Measurements from ENCODE around the gene CHST3. TPM values are rescaled to one million over a fixed set of nuclear protein-coding genes. Genes with fewer than 3 reads are reported as not detected.

The CHST3 gene
- total RNA-seq, 2 donors from 2014 or later = 12.9 to 40.8 TPM

DNA sequence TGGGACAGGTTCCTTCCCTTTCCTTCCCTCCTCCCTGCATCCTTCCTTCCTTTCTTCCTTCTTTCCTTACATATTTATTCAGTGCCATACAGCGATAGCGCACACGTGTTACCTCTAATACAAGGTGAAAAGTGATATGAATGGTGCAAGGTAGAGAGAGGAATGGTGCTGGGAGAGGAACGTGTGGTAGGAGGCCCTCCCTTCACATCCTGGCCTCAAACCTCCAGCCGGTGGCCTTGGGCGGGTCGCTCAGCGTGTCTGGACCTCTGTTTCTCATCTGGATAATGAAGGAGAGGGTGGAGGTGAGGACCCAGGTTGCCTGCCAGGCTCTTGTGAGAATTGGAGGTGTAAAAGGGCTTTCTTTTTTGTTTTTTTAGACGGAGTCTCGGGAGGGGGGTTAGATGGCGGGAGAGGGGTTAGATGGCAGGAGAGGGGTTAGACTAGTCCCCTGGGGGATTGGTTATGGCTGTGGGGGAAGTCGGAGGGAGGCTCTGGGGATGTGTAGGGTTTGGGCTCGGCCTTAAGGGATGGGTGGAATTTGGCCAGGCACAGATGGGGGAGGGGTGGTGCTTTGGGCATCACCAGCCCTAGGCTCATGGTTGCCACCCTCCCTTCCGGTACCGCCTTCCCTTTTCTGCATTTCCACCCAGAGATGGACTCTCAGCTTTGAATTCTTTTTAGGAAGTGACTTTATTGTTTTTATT lies 14.9 kb downstream of the CHST3 start:
- Histone ChIP-seq H3K27me3 (ENCODE audit: control insufficient read depth, insufficient read depth, low read length, poor library complexity, severe bottlenecking) (no peaks in the 10 kb centered on the region), H3K9me3 (ENCODE audit: control insufficient read depth, low read length) (no peaks in the 10 kb centered on the region), H3K4me1 (ENCODE audit: control insufficient read depth, insufficient read depth, low read length) (peaks cover 2% of the 10 kb centered on the region), H3K36me3 (ENCODE audit: control insufficient read depth, insufficient read depth, low read length) (no peaks in the 10 kb centered on the region), H3K4me3 (ENCODE audit: low read length) (no peak overlapping the region), H3K9ac (ENCODE audit: extremely low read depth, low read length, poor library complexity, severe bottlenecking) (no peak overlapping the region), H3K27ac (ENCODE audit: low read depth, low read length) (no peak overlapping the region)
- 88 to 91% methylated on average over 6 to 15 of the region's 15 CpGs for whole genome bisulfite sequencing, 2 experiments (ENCODE audit: insufficient coverage in 1 of 2, insufficient read length in 1 of 2)
- Mint-ChIP-seq H3K36me3 (ENCODE audit: low read depth) (peaks cover 2% of the 10 kb centered on the region), H3K4me1 (peaks cover 15% of the 10 kb centered on the region), H3K27me3 (ENCODE audit: insufficient read depth) (no peaks in the 10 kb centered on the region), H3K27ac (no peak overlapping the region), H3K4me3 (no peak overlapping the region), H3K9me3 (no peaks in the 10 kb centered on the region)
- TF ChIP-seq, protein P1, sequence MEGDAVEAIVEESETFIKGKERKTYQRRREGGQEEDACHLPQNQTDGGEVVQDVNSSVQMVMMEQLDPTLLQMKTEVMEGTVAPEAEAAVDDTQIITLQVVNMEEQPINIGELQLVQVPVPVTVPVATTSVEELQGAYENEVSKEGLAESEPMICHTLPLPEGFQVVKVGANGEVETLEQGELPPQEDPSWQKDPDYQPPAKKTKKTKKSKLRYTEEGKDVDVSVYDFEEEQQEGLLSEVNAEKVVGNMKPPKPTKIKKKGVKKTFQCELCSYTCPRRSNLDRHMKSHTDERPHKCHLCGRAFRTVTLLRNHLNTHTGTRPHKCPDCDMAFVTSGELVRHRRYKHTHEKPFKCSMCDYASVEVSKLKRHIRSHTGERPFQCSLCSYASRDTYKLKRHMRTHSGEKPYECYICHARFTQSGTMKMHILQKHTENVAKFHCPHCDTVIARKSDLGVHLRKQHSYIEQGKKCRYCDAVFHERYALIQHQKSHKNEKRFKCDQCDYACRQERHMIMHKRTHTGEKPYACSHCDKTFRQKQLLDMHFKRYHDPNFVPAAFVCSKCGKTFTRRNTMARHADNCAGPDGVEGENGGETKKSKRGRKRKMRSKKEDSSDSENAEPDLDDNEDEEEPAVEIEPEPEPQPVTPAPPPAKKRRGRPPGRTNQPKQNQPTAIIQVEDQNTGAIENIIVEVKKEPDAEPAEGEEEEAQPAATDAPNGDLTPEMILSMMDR (conservative IDR thresholded peaks at IDR 0.05) = no peak
- DNase-seq = no peak

DNA sequence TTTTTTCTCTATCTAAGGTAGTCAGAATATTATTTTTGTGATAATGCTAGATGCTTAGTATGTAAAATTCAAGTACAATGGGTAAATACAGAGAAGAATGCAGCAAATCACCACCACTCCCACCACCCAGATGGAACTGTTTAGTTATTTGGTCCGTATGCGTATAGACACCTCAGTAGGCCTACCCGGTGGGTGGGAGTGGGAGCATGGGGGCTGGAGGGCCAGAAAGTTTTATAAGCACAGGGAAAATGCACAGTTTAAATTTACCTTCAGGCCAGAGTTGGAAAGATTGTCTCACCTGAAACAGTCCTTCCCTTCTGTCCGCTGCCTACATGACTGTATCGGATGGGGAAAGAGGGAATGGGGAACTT lies 15.5 kb downstream of the CHST3 start:
- no peak overlapping the region for H3K4me3 Mint-ChIP-seq
- no peak overlapping the region for H3K4me3 ChIP-seq (ENCODE audit: low read length)
- H3K27me3 Mint-ChIP-seq (ENCODE audit: insufficient read depth) = no peaks in the 10 kb centered on the region
- H3K27me3 ChIP-seq (ENCODE audit: control insufficient read depth, insufficient read depth, low read length, poor library complexity, severe bottlenecking) = no peaks in the 10 kb centered on the region
- no peaks in the 10 kb centered on the region for H3K9me3 ChIP-seq (ENCODE audit: control insufficient read depth, low read length)
- H3K36me3 ChIP-seq (ENCODE audit: control insufficient read depth, insufficient read depth, low read length) = no peaks in the 10 kb centered on the region
- peaks cover 15% of the 10 kb centered on the region for H3K4me1 Mint-ChIP-seq
- peaks cover 2% of the 10 kb centered on the region for H3K4me1 ChIP-seq (ENCODE audit: control insufficient read depth, insufficient read depth, low read length)
- WGBS, 2 experiments (ENCODE audit: insufficient coverage in 1 of 2, insufficient read length in 1 of 2) = 95% methylated on average over 2 to 5 of the region's 5 CpGs
- no peak overlapping the region for H3K27ac ChIP-seq (ENCODE audit: low read depth, low read length)
- TF ChIP-seq, protein P1 (conservative IDR thresholded peaks at IDR 0.05) = no peak
- no peak overlapping the region for H3K9ac ChIP-seq (ENCODE audit: extremely low read depth, low read length, poor library complexity, severe bottlenecking)
- peaks cover 2% of the 10 kb centered on the region for H3K36me3 Mint-ChIP-seq (ENCODE audit: low read depth)
- DNase-seq = no peak
- no peak overlapping the region for H3K27ac Mint-ChIP-seq
- H3K9me3 Mint-ChIP-seq = no peaks in the 10 kb centered on the region

DNA sequence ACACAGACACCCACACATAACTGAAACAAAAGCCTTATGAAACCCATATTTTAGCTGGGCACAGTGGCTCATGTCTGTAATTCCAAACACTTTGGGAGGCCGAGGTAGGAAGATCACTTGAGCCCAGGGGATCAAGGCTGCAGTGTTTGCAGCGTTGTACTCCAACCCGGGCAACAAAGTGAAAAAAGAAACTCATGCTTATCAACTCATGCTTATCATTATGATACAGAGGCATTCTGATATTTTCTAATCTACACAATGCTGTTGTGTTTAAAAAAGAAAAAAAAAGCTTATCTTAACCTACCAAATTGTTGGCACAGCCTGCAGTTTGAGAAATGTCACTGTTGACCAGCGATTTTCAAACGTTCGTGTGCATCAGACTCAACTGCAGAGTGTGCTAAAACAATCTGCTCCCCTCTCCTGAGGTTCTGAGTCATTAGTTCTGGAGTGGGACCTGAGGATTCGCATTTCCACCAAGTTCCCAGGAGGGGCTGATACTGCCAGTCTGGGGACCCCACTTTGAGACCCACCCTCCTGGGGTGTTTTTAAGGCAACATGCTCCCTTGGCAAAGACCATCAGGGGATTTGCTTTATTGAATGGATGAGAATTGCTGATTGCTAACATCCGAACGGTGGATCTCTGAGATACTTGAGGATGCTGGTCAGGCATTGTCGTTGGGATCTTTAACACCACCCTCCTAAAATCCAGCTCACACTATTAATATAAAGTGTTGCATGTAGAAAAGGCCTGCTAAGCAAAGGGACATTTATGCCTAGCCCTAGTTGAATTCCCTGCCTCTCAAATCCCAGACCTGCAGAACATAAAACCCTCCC lies 16.2 kb downstream of the CHST3 start:
- DNase-seq = no peak
- Mint-ChIP-seq H3K27ac (no peak overlapping the region), H3K4me1 (peaks cover 15% of the 10 kb centered on the region), H3K27me3 (ENCODE audit: insufficient read depth) (no peaks in the 10 kb centered on the region), H3K4me3 (no peak overlapping the region), H3K36me3 (ENCODE audit: low read depth) (peaks cover 2% of the 10 kb centered on the region), H3K9me3 (no peaks in the 10 kb centered on the region)
- Histone ChIP-seq H3K27ac (ENCODE audit: low read depth, low read length) (peak overlapping the region; percentile 84), H3K36me3 (ENCODE audit: control insufficient read depth, insufficient read depth, low read length) (no peaks in the 10 kb centered on the region), H3K4me1 (ENCODE audit: control insufficient read depth, insufficient read depth, low read length) (peaks cover 2% of the 10 kb centered on the region), H3K4me3 (ENCODE audit: low read length) (no peak overlapping the region), H3K9ac (ENCODE audit: extremely low read depth, low read length, poor library complexity, severe bottlenecking) (no peak overlapping the region), H3K27me3 (ENCODE audit: control insufficient read depth, insufficient read depth, low read length, poor library complexity, severe bottlenecking) (no peaks in the 10 kb centered on the region), H3K9me3 (ENCODE audit: control insufficient read depth, low read length) (no peaks in the 10 kb centered on the region)
- WGBS, 2 experiments (ENCODE audit: insufficient coverage in 1 of 2, insufficient read length in 1 of 2) = 83 to 86% methylated on average over 6 to 10 of the region's 10 CpGs
- TF ChIP-seq, protein P1 (conservative IDR thresholded peaks at IDR 0.05) = no peak
